Natural killer cell (primary cell): ENCODE measurements around the gene GPR33. TPM values are rescaled to one million over a fixed set of nuclear protein-coding genes. Genes with fewer than 3 reads are reported as not detected.
"Not testable (repeated sequence)": the region's sequence is repeated elsewhere in the genome, so short reads cannot be mapped to it uniquely, and the experiment has no call there.

ENCODE experiments used
- ATAC-seq, 3 donors: fragments of 150-1000 bp in 2 of 3; fragments of 200-7000 bp in 1 of 3; cut with Tn5 transposase; 1 replicate in 1 of 3; 2 replicates in 2 of 3; pipeline ENCODE4 v1.10.0; 2021; ENCODE audit warnings: mild to moderate bottlenecking in 2 of 3, moderate library complexity in 2 of 3
- DNase-seq, 2 donors: peaks; one replicate each; pipeline versions ENCODE4 v3.0.0 to v3.0.0-alpha.2; 2013 to 2021; ENCODE audit warnings: mixed read lengths in 1 of 2
- H3K27ac ChIP-seq: one replicate; pipeline ENCODE4 v1.5.1; 2013; ENCODE audit warnings: mild to moderate bottlenecking, low read length
- H3K27me3 ChIP-seq: one replicate; pipeline ENCODE4 v1.6.1; 2013; ENCODE audit warnings: low read length; ENCODE audit not compliant: control insufficient read depth, insufficient read depth
- H3K36me3 ChIP-seq: one replicate; pipeline ENCODE4 v1.6.1; 2013; ENCODE audit warnings: low read length; ENCODE audit not compliant: control insufficient read depth, insufficient read depth
- H3K4me1 ChIP-seq: one replicate; pipeline ENCODE4 v1.6.1; 2013; ENCODE audit warnings: low read length; ENCODE audit not compliant: control insufficient read depth, insufficient read depth
- H3K4me3 ChIP-seq: one replicate; pipeline ENCODE4 v1.5.1; 2013; ENCODE audit warnings: low read length
- H3K9me3 ChIP-seq: one replicate; pipeline ENCODE4 v1.6.1; 2013; ENCODE audit warnings: low read length; ENCODE audit not compliant: control insufficient read depth, insufficient read depth
- H3K27ac Mint-ChIP-seq, 2 donors: one replicate each; pipeline ENCODE4 v1.8.0; 2022; ENCODE audit warnings: mild to moderate bottlenecking in 2 of 2, mixed read lengths in 2 of 2, moderate library complexity in 1 of 2
- H3K27me3 Mint-ChIP-seq, 2 donors: one replicate each; pipeline ENCODE4 v1.8.0; 2022; ENCODE audit warnings: low read depth in 2 of 2, mixed read lengths in 2 of 2
- H3K36me3 Mint-ChIP-seq: one replicate; pipeline ENCODE4 v1.8.0; 2022; ENCODE audit warnings: mixed read lengths
- H3K4me1 Mint-ChIP-seq, 2 donors: one replicate each; pipeline ENCODE4 v1.8.0; 2022; ENCODE audit warnings: mixed read lengths in 2 of 2
- H3K4me3 Mint-ChIP-seq: one replicate; pipeline ENCODE4 v1.8.0; 2022; ENCODE audit warnings: mild to moderate bottlenecking, moderate library complexity, mixed read lengths
- H3K9me3 Mint-ChIP-seq, 2 donors: one replicate each; pipeline ENCODE4 v1.8.0; 2022; ENCODE audit warnings: mixed read lengths in 2 of 2
- WGBS: methylation state at CpG from one replicate; pipeline ENCODE4 v1.1.7; 2013; ENCODE audit warnings: missing lambda C conversion rate; ENCODE audit not compliant: insufficient coverage; 5-methylcytosine and 5-hydroxymethylcytosine counted together
- intact Hi-C: fragments of 100-400 bp; cut with micrococcal nuclease; formaldehyde crosslinking; loops from one replicate; pipeline ENCODE4 v1.14.2; 2022
- total RNA-seq, 4 donors: library from RNA; stranded (reverse); fragments of 120-200 nt in 1 of 4; gene quantifications; one replicate each; pipeline versions ENCODE4 v1.2.3 to v1.2.4, GENCODE V29; 2013 to 2022
- TF ChIP-seq, protein P1 (sequence below): fragments of 200-600 bp; IDR thresholded peaks from one replicate; pipeline ENCODE4 v1.8.0; 2022; ENCODE audit warnings: antibody characterized with exemption

GPR33 gene
- total RNA-seq, 3 donors from 2014 or later (not counting 1 experiment from before 2014, with no cell fraction given): not detected

DNA sequence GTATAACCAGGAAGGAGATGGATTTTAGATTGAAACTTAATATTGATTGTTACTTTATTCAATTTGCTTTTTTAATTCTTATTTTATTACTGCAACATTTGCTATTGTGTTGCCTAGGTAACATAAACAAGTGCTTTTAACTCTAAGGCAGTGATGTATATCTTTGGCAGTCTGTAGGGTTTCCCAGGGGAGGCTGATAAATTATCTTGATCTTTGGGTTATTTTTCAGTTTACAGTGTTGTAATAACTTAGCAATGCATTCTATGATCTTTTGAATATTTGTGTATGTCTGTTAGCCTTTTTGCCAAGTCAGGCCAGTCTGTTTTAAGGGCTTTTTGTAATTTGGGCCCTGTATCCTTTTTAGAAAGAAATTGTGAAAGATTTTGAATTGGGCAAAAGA is 22.7 kb downstream of the GPR33 start:
- DNase-seq (no peak), ATAC-seq (no peak)
- H3K9me3 Mint-ChIP-seq: no peaks in the 10 kb centered on the region
- H3K4me1 Mint-ChIP-seq: no peaks in the 10 kb centered on the region
- no peak overlapping the region for H3K27ac Mint-ChIP-seq
- no peak overlapping the region for H3K4me3 Mint-ChIP-seq
- peaks cover 4% of the 10 kb centered on the region for H3K27me3 ChIP-seq
- TF ChIP-seq, protein P1, sequence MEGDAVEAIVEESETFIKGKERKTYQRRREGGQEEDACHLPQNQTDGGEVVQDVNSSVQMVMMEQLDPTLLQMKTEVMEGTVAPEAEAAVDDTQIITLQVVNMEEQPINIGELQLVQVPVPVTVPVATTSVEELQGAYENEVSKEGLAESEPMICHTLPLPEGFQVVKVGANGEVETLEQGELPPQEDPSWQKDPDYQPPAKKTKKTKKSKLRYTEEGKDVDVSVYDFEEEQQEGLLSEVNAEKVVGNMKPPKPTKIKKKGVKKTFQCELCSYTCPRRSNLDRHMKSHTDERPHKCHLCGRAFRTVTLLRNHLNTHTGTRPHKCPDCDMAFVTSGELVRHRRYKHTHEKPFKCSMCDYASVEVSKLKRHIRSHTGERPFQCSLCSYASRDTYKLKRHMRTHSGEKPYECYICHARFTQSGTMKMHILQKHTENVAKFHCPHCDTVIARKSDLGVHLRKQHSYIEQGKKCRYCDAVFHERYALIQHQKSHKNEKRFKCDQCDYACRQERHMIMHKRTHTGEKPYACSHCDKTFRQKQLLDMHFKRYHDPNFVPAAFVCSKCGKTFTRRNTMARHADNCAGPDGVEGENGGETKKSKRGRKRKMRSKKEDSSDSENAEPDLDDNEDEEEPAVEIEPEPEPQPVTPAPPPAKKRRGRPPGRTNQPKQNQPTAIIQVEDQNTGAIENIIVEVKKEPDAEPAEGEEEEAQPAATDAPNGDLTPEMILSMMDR: no peak
- intact Hi-C loops: no loop called here
- peaks cover 10 to 11% of the 10 kb centered on the region in 2 donors for H3K27me3 Mint-ChIP-seq
- H3K36me3 ChIP-seq: no peaks in the 10 kb centered on the region
- no peak overlapping the region for H3K4me3 ChIP-seq
- no peak overlapping the region for H3K27ac ChIP-seq
- H3K36me3 Mint-ChIP-seq: no peaks in the 10 kb centered on the region
- no peaks in the 10 kb centered on the region for H3K9me3 ChIP-seq
- H3K4me1 ChIP-seq: no peaks in the 10 kb centered on the region

DNA sequence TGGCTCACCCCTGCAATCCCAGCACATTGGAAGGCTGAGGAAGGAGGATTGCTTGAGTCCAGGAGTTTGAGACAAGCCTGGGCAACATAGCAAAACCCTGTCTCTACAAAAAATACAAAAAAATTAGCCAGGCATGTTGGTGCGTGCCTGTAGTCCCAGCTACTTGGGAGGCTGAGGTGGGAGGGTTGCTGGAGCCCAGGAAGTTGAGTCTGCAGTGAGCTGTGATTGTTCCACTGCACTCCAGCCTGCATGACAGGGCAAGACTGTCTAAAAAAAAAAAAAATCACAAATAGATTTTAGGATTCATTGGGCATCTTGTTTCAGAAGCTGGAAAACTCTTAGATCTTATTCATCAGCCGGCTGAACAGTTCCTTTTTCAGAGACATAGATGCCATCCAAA is 25.4 kb downstream of the GPR33 start:
- not testable (repeated sequence) for H3K27ac Mint-ChIP-seq

DNA sequence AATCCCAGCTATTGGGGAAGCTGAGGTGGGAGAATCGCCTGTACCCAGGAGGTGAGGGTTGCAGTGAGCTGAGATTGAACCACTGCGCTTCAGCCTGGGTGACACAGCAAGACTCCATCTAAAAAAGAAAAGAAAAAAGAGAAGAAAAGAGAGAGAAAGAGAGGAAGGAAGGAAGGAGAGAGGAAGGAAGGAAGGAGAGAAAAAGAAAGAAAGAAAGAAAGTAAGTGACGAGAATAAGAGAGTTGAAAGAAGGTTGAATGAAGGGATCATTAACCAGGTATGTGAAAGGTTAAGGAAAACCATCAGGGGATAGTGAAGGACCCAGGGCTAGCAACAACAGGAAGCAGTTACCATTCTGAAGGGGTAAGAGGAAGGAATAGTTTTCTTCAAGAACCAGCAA is 26.3 kb downstream of the GPR33 start:
- WGBS: 84% methylated on average over 3 of the region's 3 CpGs
- H3K27ac ChIP-seq: no peak overlapping the region
- Mint-ChIP-seq H3K9me3 (no peaks in the 10 kb centered on the region), H3K27me3 (peaks cover 7 to 11% of the 10 kb centered on the region in 2 donors), H3K27ac (no peak overlapping the region), H3K4me1 (peaks cover 17% of the 10 kb centered on the region in 2 donors), H3K36me3 (no peaks in the 10 kb centered on the region), H3K4me3 (no peak overlapping the region)
- no peaks in the 10 kb centered on the region for H3K9me3 ChIP-seq
- H3K27me3 ChIP-seq: peaks cover 4% of the 10 kb centered on the region
- intact Hi-C loops: no loop called here
- ATAC-seq (no peak), DNase-seq (no peak)
- H3K36me3 ChIP-seq: no peaks in the 10 kb centered on the region
- TF ChIP-seq, protein P1: no peak
- H3K4me1 ChIP-seq: peaks cover 4% of the 10 kb centered on the region
- no peak overlapping the region for H3K4me3 ChIP-seq

More for the DNA sequence above, 25.4 kb downstream of the GPR33 start:
- H3K36me3 ChIP-seq, H3K9me3 Mint-ChIP-seq, H3K27me3 ChIP-seq, DNase-seq, ATAC-seq, H3K4me1 Mint-ChIP-seq, H3K9me3 ChIP-seq, H3K27ac ChIP-seq, intact Hi-C loops, H3K36me3 Mint-ChIP-seq, H3K4me3 ChIP-seq, H3K4me3 Mint-ChIP-seq, H3K4me1 ChIP-seq: not testable (repeated sequence)
- 97% methylated on average over 2 of the region's 2 CpGs for WGBS
- peaks cover 7 to 11% of the 10 kb centered on the region in 2 donors for H3K27me3 Mint-ChIP-seq

DNA sequence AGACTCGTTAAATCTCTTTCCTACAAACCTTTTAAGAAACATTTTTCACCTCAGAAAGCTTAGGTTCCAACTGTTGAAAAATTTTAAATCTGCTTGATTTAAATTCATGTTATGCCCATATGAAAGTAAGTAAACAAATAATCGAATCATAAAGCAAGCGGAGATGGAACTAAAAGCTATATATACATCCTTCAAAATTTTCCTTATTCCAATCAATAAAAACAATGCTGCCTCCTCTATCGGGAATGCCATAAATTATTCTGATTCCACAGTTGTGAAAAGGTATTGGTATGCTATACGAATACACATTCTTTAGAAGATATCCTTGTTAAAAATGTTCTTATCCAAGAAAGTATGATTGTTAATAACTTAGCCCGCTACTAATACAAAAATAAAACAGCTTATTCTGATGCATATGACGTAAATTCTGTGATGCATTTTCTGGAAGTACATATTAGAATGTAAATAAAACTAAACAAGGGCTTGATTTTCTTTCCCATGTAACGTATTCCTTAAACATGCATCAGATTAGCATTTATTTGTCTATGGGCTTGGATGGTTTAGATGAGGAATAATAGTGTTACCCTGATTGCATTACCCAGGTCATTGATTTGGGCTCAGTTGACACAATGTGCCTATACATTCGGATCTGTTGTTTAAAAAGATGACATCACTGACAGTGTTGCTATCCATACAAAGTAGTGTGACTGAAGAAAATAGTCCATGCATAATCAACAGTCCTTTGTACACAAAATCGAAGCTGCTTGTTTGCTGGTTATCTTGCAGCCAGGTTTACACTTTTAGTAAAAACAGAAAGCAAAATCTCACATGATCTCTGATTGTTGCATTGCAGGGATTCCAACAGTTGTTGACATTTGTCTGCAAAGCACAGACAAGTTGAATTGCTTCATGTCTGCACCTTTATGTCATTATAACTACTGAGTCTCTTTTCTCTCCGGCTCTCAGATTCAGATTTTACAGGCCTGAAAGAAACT is 29.9 kb downstream of the GPR33 start:
- peaks cover 4% of the 10 kb centered on the region for H3K27me3 ChIP-seq
- Mint-ChIP-seq H3K4me1 (peaks cover 29 to 32% of the 10 kb centered on the region in 2 donors), H3K27me3 (peaks cover 7 to 11% of the 10 kb centered on the region in 2 donors), H3K27ac (peak overlapping the region; percentile 87 to 91), H3K36me3 (no peaks in the 10 kb centered on the region), H3K9me3 (no peaks in the 10 kb centered on the region), H3K4me3 (peak overlapping the region; percentile 94)
- intact Hi-C loops: loop anchor here (1.0 kb wide), 2 partner anchors 38 to 103 kb away; partner anchors contain the start of genes HEATR5A and NUBPL
- H3K4me3 ChIP-seq: peak overlapping the region; percentile 99
- ATAC-seq: no peak
- H3K27ac ChIP-seq: peak overlapping the region; percentile 86
- TF ChIP-seq, protein P1: no peak
- H3K4me1 ChIP-seq: peaks cover 10% of the 10 kb centered on the region
- DNase-seq: peak in 1 of 2 donors; percentile 9
- H3K9me3 ChIP-seq: no peaks in the 10 kb centered on the region
- WGBS: 71% methylated on average over 6 of the region's 11 CpGs
- H3K36me3 ChIP-seq: peaks cover 2% of the 10 kb centered on the region
